Measurements from ENCODE around the gene SZT2. TPM values are rescaled to one million over a fixed set of nuclear protein-coding genes. Genes with fewer than 3 reads are reported as not detected.

Gene SZT2
- total and polyA plus RNA-seq, 2 of the 13 experiments (the other 11 are each of a cell fraction or from before 2014, with no cell fraction given), result 8.0 to 8.8 TPM

DNA sequence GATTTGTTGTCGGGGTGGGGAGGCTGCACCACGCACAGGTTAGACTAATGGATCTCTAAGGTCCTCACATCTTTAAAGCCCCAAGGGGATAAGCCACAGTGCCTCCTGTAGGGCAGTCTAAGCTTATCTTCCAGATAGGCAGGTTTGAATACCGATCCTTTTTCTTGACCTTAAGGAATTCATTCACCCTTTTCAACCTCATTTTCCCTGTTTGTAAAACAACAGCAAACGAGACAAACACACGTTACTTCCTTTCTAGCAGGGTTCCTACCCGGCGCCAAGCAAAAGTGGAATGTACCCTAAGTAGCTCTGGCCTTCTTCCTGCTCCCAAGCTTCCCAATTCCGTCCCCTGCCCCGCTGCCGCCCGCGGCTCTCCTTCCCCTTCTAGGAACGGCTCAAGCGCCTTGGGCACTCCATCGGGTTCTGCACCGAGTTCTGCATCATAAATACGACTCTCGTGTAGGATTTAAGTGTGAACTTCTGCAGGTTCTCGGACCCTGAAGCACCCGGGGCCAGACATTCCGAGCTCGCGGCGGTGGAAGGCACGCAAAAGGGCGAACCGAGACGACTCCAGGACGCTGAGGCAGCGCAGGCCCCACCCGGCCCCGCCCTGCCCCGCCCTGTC lies 31.5 kb upstream of the SZT2 start (continued):
- no peak for TF ChIP-seq RCOR2 (CRISPR knock-in tag; IDR thresholded peaks at IDR 0.05)
- TF ChIP-seq MAF1 (CRISPR knock-in tag; IDR thresholded peaks at IDR 0.05; ENCODE audit: borderline replicate concordance), result peak; percentile 50; the same call in 1 of the 2 replicates
- TF ChIP-seq ZNF33A (CRISPR knock-in tag; IDR thresholded peaks at IDR 0.05; ENCODE audit: borderline replicate concordance), result 0 out of 2 replicates have a peak, but pooled peaks have one; percentile 53
- no peak for TF ChIP-seq PAWR (CRISPR knock-in tag; IDR thresholded peaks at IDR 0.05; ENCODE audit: borderline replicate concordance)
- TF ChIP-seq ZNF841 (CRISPR knock-in tag; IDR thresholded peaks at IDR 0.05; ENCODE audit: borderline replicate concordance), result no peak
- TF ChIP-seq, protein P1, sequence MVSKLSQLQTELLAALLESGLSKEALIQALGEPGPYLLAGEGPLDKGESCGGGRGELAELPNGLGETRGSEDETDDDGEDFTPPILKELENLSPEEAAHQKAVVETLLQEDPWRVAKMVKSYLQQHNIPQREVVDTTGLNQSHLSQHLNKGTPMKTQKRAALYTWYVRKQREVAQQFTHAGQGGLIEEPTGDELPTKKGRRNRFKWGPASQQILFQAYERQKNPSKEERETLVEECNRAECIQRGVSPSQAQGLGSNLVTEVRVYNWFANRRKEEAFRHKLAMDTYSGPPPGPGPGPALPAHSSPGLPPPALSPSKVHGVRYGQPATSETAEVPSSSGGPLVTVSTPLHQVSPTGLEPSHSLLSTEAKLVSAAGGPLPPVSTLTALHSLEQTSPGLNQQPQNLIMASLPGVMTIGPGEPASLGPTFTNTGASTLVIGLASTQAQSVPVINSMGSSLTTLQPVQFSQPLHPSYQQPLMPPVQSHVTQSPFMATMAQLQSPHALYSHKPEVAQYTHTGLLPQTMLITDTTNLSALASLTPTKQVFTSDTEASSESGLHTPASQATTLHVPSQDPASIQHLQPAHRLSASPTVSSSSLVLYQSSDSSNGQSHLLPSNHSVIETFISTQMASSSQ (IDR thresholded peaks at IDR 0.05; ENCODE audit: low read depth), result no peak
- TF ChIP-seq, protein P1 (CRISPR knock-in tag; IDR thresholded peaks at IDR 0.05; ENCODE audit: borderline replicate concordance), result no peak
- TF ChIP-seq EP300 (IDR thresholded peaks at IDR 0.05; ENCODE audit: low read depth in 2 of 2, low read length in 2 of 2), result no peak
- TF ChIP-seq EP300 (CRISPR knock-in tag; IDR thresholded peaks at IDR 0.05; ENCODE audit: borderline replicate concordance), result no peak
- no peak for TF ChIP-seq ZNF354B (CRISPR knock-in tag; IDR thresholded peaks at IDR 0.05)
- no peak for TF ChIP-seq KDM6A (CRISPR knock-in tag; IDR thresholded peaks at IDR 0.05; ENCODE audit: low read depth)
- TF ChIP-seq DPF2 (CRISPR knock-in tag; IDR thresholded peaks at IDR 0.05; ENCODE audit: borderline replicate concordance, low read depth), result no peak
- TF ChIP-seq ZNF777 (CRISPR knock-in tag; IDR thresholded peaks at IDR 0.05), result peak; percentile 44; the same call in 1 of the 2 replicates
- TF ChIP-seq MEF2D (CRISPR knock-in tag; IDR thresholded peaks at IDR 0.05), result no peak; the same call in 1 of the 2 replicates
- TF ChIP-seq RAD21 (CRISPR knock-in tag; IDR thresholded peaks at IDR 0.05), result no peak
- TF ChIP-seq POGZ (CRISPR knock-in tag; IDR thresholded peaks at IDR 0.05), result no peak
- no peak for TF ChIP-seq AHR (CRISPR knock-in tag; IDR thresholded peaks at IDR 0.05)
- no peak; the same call in 1 of the 2 replicates for TF ChIP-seq ZNF782 (CRISPR knock-in tag; IDR thresholded peaks at IDR 0.05; ENCODE audit: borderline replicate concordance)
- 0 out of 2 replicates have a peak, but pooled peaks have one; percentile 53 for TF ChIP-seq ZNF224 (CRISPR knock-in tag; IDR thresholded peaks at IDR 0.05)
- no peak for TF ChIP-seq MAFK (conservative IDR thresholded peaks at IDR 0.05 in 1 of 2, IDR thresholded peaks at IDR 0.05 in 1 of 2; ENCODE audit: low read length in 2 of 2)
- no peak for TF ChIP-seq CBX1 (IDR thresholded peaks at IDR 0.05; ENCODE audit: low read depth)
- no peak for TF ChIP-seq ZNF484 (CRISPR knock-in tag; IDR thresholded peaks at IDR 0.05; ENCODE audit: borderline replicate concordance, low read depth)
- no peak for TF ChIP-seq ZNF326 (CRISPR knock-in tag; IDR thresholded peaks at IDR 0.05; ENCODE audit: borderline replicate concordance)
- TF ChIP-seq PLRG1 (conservative IDR thresholded peaks at IDR 0.05), result no peak
- no peak for TF ChIP-seq ZIK1 (CRISPR knock-in tag; IDR thresholded peaks at IDR 0.05; ENCODE audit: borderline replicate concordance, low read depth)
- no peak for TF ChIP-seq NFIC (IDR thresholded peaks at IDR 0.05; ENCODE audit: low read length)
- no peak for TF ChIP-seq ZNF143 (CRISPR knock-in tag; IDR thresholded peaks at IDR 0.05)
